MM.1S (cell line): Measurements from ENCODE around the gene FASTK.
A peak's percentile ranks its signal among the peaks of the same experiment; 100 is the strongest.

Source experiments
- DNase-seq: peaks from one replicate; pipeline ENCODE4 v3.0.0-alpha.2; 2015
- H2AFZ ChIP-seq: fragments of 300-600 bp; sonication (generic); 2 replicates; pipeline ENCODE4 v1.6.0; 2016; ENCODE audit warnings: antibody characterized with exemption, low read length
- H3F3A ChIP-seq: fragments of 300-600 bp; sonication (generic); 2 replicates; pipeline ENCODE4 v1.6.1; 2016; ENCODE audit warnings: mild to moderate bottlenecking, antibody characterized with exemption, low read length, moderate library complexity, mixed read lengths; ENCODE audit not compliant: insufficient read depth
- H3K27ac ChIP-seq: fragments of 300-600 bp; sonication (generic); 2 replicates; pipeline ENCODE4 v1.5.1; 2016; ENCODE audit warnings: mild to moderate bottlenecking, low read length
- H3K27me3 ChIP-seq: fragments of 300-600 bp; sonication (generic); replicated peaks from 2 replicates; pipeline ENCODE4 v1.6.0; 2016; ENCODE audit warnings: low read length; ENCODE audit not compliant: insufficient read depth
- H3K36me3 ChIP-seq: fragments of 300-600 bp; sonication (generic); replicated peaks from 2 replicates; pipeline ENCODE4 v1.6.1; 2016; ENCODE audit warnings: mild to moderate bottlenecking, low read length, mixed read lengths; ENCODE audit not compliant: insufficient read depth
- H3K4me1 ChIP-seq: fragments of 300-600 bp; sonication (generic); 2 replicates; pipeline ENCODE4 v1.6.1; 2016; ENCODE audit warnings: low read length, mixed read lengths
- H3K4me2 ChIP-seq: fragments of 300-600 bp; sonication (generic); 2 replicates; pipeline ENCODE4 v1.6.0; 2016; ENCODE audit warnings: low read depth, low read length
- H3K4me3 ChIP-seq: fragments of 300-600 bp; sonication (generic); 2 replicates; pipeline ENCODE4 v1.5.1; 2016; ENCODE audit warnings: low read length, mixed read lengths
- H3K79me2 ChIP-seq: fragments of 300-600 bp; sonication (generic); 2 replicates; pipeline ENCODE4 v1.6.1; 2016; ENCODE audit warnings: mixed run types, low read length, mixed read lengths
- H3K9ac ChIP-seq: fragments of 300-600 bp; sonication (generic); 2 replicates; pipeline ENCODE4 v1.6.1; 2016; ENCODE audit warnings: low read length, mixed read lengths
- H3K9me2 ChIP-seq: fragments of 300-600 bp; sonication (generic); replicated peaks from 2 replicates; pipeline ENCODE4 v1.6.1; 2016; ENCODE audit warnings: mild to moderate bottlenecking, low read length, mixed read lengths; ENCODE audit not compliant: insufficient read depth
- H3K9me3 ChIP-seq: fragments of 300-600 bp; sonication (generic); replicated peaks from 2 replicates; pipeline ENCODE4 v1.6.1; 2016; ENCODE audit warnings: mild to moderate bottlenecking, low read length, mixed read lengths; ENCODE audit not compliant: insufficient read depth
- H4K20me1 ChIP-seq: fragments of 300-600 bp; sonication (generic); 2 replicates; pipeline ENCODE4 v1.6.1; 2016; ENCODE audit warnings: mild to moderate bottlenecking, low read length, moderate library complexity, mixed read lengths; ENCODE audit not compliant: insufficient read depth
- EZH2 ChIP-seq: fragments of 300-600 bp; sonication (generic); optimal IDR thresholded peaks from 2 replicates; pipeline ENCODE3; 2017; ENCODE audit warnings: low read depth, mild to moderate bottlenecking, antibody characterized with exemption, low read length, mixed read lengths
- EZH2phosphoT487 ChIP-seq: fragments of 300-600 bp; sonication (generic); IDR thresholded peaks from 2 replicates; pipeline ENCODE4 v1.6.1; 2018; ENCODE audit warnings: antibody characterized with exemption, low read length
- TF ChIP-seq, protein P1 (sequence below): fragments of 300-600 bp; sonication (generic); IDR thresholded peaks from 2 replicates; pipeline ENCODE4 v1.5.1; 2016; ENCODE audit warnings: antibody characterized with exemption, low read length, mixed read lengths

FASTK gene

DNA sequence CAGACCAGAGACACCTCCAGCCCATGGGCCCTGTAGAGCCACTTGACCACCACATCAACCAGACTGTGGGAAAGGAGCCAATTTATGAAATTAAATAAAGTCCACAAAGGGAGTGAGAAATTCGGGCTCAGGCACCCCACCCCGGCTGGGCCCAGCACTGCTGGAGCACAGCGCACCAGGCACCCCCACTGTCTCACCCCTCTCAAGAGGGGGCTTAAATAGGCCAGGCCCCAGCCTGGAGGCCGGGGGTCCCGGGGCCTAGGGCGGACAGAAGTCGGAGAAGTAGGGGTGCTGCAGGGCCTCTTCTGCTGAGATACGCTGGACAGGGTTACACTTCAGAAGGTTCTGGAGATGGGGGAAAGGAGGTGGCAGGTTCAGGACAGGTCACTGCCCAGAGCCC is 26.9 kb downstream of the FASTK start:
- H3K27me3 ChIP-seq: peaks cover 18% of the 10 kb centered on the region
- no peak overlapping the region for H3K9ac ChIP-seq
- TF ChIP-seq EZH2 (no peak), EZH2phosphoT487 (no peak)
- TF ChIP-seq, protein P1, sequence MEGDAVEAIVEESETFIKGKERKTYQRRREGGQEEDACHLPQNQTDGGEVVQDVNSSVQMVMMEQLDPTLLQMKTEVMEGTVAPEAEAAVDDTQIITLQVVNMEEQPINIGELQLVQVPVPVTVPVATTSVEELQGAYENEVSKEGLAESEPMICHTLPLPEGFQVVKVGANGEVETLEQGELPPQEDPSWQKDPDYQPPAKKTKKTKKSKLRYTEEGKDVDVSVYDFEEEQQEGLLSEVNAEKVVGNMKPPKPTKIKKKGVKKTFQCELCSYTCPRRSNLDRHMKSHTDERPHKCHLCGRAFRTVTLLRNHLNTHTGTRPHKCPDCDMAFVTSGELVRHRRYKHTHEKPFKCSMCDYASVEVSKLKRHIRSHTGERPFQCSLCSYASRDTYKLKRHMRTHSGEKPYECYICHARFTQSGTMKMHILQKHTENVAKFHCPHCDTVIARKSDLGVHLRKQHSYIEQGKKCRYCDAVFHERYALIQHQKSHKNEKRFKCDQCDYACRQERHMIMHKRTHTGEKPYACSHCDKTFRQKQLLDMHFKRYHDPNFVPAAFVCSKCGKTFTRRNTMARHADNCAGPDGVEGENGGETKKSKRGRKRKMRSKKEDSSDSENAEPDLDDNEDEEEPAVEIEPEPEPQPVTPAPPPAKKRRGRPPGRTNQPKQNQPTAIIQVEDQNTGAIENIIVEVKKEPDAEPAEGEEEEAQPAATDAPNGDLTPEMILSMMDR: no peak

DNA sequence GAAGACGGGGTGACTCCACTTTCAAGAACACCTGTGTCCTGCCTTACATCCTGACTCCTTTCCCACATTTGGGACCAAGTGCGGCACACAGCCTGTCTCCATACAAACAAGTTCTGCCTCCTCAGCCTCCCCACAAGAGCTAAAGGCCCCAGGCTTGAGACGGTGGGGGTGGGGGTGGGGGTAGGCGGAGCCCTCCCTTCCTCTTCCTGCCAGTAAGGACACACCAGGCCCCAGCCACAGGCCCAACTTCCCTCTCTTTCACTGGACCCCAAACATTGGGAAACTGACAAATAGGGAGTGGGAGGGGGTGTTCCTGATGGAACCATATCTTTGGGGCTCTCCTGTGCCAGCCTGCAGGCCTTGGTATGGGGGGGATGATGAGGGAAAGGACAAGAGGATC is 27.5 kb downstream of the FASTK start:
- H3K27me3 ChIP-seq: peaks cover 18% of the 10 kb centered on the region
- H3K4me3 ChIP-seq: no peak overlapping the region
- no peaks in the 10 kb centered on the region for H3K9me2 ChIP-seq
- H3K9ac ChIP-seq: no peak overlapping the region
- H3K79me2 ChIP-seq: 0 out of 2 replicates have a peak, but pooled peaks cover 3% of the 10 kb centered on the region
- TF ChIP-seq EZH2: no peak
- TF ChIP-seq EZH2phosphoT487: no peak
- TF ChIP-seq, protein P1: no peak
- no peak for DNase-seq
- H3K36me3 ChIP-seq: no peaks in the 10 kb centered on the region
- H3K4me1 ChIP-seq: peaks cover 6% of the 10 kb centered on the region
- H3F3A ChIP-seq: peaks cover 1% of the 10 kb centered on the region; the same call in 1 of the 2 replicates
- no peak overlapping the region for H3K4me2 ChIP-seq
- no peak overlapping the region for H2AFZ ChIP-seq
- no peaks in the 10 kb centered on the region for H3K9me3 ChIP-seq
- no peaks in the 10 kb centered on the region for H4K20me1 ChIP-seq
- H3K27ac ChIP-seq: no peak overlapping the region

More for the DNA sequence above, 26.9 kb downstream of the FASTK start:
- Histone ChIP-seq H2AFZ (no peak overlapping the region), H3K4me3 (no peak overlapping the region), H4K20me1 (no peaks in the 10 kb centered on the region), H3K36me3 (no peaks in the 10 kb centered on the region), H3K9me2 (no peaks in the 10 kb centered on the region), H3K9me3 (no peaks in the 10 kb centered on the region), H3K79me2 (0 out of 2 replicates have a peak, but pooled peaks cover 3% of the 10 kb centered on the region), H3K27ac (no peak overlapping the region), H3K4me1 (peaks cover 6% of the 10 kb centered on the region), H3K4me2 (no peak overlapping the region), H3F3A (peaks cover 8% of the 10 kb centered on the region; the same call in 1 of the 2 replicates)
- no peak for DNase-seq

DNA sequence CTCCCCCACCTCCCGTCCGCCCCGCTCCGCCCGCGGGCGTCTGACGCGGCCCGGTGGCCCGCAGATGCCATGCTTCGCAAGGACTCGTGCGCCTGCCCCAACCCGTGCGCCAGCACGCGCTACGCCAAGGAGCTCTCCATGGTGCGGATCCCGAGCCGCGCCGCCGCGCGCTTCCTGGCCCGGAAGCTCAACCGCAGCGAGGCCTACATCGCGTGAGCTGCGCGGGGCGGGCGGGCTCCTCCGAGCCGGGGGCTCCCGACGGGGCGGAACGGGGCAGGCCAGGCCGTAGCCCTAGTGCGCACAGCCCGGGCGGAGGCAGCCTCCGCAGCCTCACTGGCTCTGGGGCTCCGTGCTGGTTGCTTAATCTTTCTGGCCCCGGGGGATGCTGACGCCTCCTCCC is 29.5 kb downstream of the FASTK start:
- DNase-seq: peak; percentile 33
- H3K27ac ChIP-seq: no peak overlapping the region
- H3K4me1 ChIP-seq: no peaks in the 10 kb centered on the region
- no peak for TF ChIP-seq EZH2phosphoT487
- TF ChIP-seq EZH2: no peak
- TF ChIP-seq, protein P1: no peak
- H3K4me2 ChIP-seq: no peak overlapping the region
- no peaks in the 10 kb centered on the region for H4K20me1 ChIP-seq
- H3K79me2 ChIP-seq: no peaks in the 10 kb centered on the region
- H3K9ac ChIP-seq: no peak overlapping the region
- H3F3A ChIP-seq: no peaks in the 10 kb centered on the region
- H3K27me3 ChIP-seq: peaks cover 18% of the 10 kb centered on the region
- H3K9me2 ChIP-seq: no peaks in the 10 kb centered on the region
- no peak overlapping the region for H2AFZ ChIP-seq
- no peaks in the 10 kb centered on the region for H3K36me3 ChIP-seq
- no peaks in the 10 kb centered on the region for H3K9me3 ChIP-seq
- H3K4me3 ChIP-seq: no peak overlapping the region
